Posterior vena cava (tissue), 2 donors: ENCODE data around the gene CNPY1. TPM values are rescaled to one million over a fixed set of nuclear protein-coding genes. Genes with fewer than 3 reads are reported as not detected.
A peak's percentile ranks its signal among the peaks of the same experiment; 100 is the strongest.

Experiments
- DNase-seq: peaks from one replicate; pipeline ENCODE4 v3.0.0-alpha.2; 2020; ENCODE audit warnings: low spot score
- intact Hi-C, 2 donors: fragments of 100-400 bp; cut with DNase I; formaldehyde crosslinking; loops; one replicate each; pipeline versions ENCODE4 v1.14.1 to v1.14.2; 2022 to 2023
- total RNA-seq, 2 donors: library from RNA; stranded (reverse); fragmentation: NEBNext Ultra II Directional; extraction: Animal tissue kit (Norgen Biotek cat#: 25700); gene quantifications; one replicate each; pipeline ENCODE4 v1.2.1, GENCODE V29; 2021
- donor health status: DM: yes; HTN: yes; CAD: no.
- donor health status: DM: yes; HTN: yes; CAD: no.

The CNPY1 gene
- total RNA-seq, 2 donors from 2014 or later = not detected

GRCh38 chr7:155453296-155454182, 92.8 kb downstream of the CNPY1 start:
- intact Hi-C loops = no loop called here
- peak; percentile 78 for DNase-seq

DNA sequence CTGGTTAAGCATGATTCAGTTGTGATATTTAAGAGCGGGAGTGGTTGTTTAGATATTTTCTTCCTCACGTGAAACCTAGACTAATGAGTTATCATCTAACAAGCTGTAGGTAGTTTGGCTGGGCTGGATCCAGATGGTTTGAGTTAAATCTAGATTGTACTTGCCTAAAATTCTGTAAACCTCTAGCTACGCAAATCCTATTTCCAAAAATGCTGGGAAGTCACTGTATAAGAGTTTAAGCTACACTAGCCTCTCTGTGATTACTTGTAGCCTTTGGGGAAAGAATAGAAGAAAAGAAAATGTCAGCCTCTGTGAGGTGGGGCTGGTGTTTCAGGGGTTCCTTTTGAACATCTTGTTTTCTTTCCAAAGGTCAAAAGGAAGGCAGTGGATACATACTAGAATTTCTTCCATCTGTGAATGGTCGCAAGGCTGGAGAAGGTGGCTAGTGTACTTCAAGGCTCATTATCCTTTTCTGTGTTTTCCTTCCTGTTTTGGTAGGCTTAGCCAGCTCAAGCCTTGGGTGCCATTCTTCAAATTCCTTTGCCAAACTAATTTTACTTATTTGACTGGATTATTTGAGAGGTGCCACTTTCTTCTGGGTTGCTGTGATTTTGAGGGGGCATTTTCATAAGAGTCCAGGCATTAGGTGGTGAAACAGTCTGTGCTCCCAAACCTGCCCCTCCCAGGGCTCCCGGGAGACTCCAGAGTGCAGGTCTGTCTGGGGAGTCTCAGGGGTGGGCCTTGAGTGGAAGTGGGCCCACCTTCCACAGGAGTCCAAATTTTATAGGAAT, 93.7 kb downstream of the CNPY1 start:
- intact Hi-C loops = no loop called here
- peak; percentile 58 for DNase-seq

DNA sequence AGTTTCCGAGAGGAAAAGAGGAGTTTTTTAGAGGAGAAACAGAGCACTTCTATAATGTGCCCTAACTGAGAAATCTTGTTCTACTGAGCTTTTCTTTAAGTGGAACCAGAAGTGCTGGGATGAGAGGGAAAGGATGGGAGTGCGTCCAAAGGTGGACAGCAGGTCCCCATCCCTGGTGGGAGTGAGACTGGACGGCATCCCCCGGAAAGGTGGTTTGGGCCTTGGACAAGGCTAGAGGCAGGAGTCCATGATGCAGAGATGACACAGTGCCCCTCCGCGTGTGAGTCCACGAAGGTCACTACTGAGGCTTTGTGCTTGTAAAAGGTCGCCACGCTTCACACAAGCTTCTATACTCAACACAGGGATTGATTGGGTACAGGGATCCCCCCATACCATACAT, 94.5 kb downstream of the CNPY1 start:
- intact Hi-C loops = no loop called here
- DNase-seq = peak; percentile 28

Other genes with a start within 250 kb of the CNPY1 start
- gene INSIG1, start 248.7 kb downstream of the CNPY1 start, total RNA-seq = 10 to 100 TPM; 25.2 to 27.3 TPM
- under 1 TPM; 0.14 to 0.19 TPM for gene EN2, start 88.4 kb downstream of the CNPY1 start, total RNA-seq
- gene RBM33, start 98.1 kb upstream of the CNPY1 start, total RNA-seq = 10 to 100 TPM; 48.8 to 49.6 TPM